GM21576 (cell line): Measurements from ENCODE around the gene CAD.

ENCODE experiments used
- ATAC-seq: cut with Tn5 transposase; IDR thresholded peaks from one replicate; pipeline ENCODE4 v1.9.1; 2021; ENCODE audit warnings: mild to moderate bottlenecking, moderate library complexity; ENCODE audit not compliant: unreplicated experiment

CAD gene

GRCh38 chr2:27275211-27276150 is 58.3 kb downstream of the CAD start, which contains the start of gene DNAJC5G:
TSS of gene DNAJC5G (plus strand) at chr2:27275433. CDS start at chr2:27276729, 1,296 bp downstream.
- ATAC-seq = no peak

GRCh38 chr2:27278010-27278409 is 60.8 kb downstream of the CAD start:
- ATAC-seq = no peak

DNA sequence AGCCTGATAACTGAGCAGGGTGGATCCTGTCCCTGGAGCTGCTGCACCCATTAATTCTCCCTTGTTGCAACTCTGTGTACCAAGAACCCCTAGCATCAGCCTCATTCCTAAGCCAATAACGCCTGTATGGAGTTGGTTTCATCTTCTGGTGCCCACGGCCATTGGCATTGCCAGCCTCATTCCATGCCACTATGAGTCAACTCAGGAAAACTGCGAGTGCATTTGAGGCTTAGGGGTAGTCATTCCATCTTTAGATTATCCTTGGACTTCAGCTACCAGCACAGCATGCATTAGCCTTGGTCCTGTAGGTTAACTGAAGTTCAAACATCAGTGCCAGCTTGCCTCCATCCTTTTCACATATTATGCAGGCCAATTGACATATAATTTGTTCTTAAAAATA is 63.7 kb downstream of the CAD start:
- no peak for ATAC-seq

DNA sequence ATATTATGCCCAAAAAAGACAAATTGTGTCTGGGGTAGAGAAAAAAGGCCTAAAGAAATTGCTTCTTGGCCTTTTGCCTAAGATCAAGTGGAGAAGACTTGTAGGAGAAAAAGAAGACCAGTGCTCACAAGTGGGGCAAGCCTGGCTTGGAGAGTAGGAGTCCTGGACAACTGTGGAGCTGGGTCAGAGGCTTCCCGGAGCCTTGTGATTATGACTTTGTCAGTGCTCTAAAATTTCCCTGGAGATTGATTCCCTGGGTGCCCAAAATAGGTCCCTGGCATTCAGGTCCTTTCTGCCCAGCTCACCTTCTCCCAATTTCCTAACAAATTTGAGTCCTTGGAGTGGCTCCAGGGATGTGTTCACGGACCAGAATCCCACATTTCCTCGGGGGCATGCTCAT is 64.3 kb downstream of the CAD start:
- no peak for ATAC-seq

DNA sequence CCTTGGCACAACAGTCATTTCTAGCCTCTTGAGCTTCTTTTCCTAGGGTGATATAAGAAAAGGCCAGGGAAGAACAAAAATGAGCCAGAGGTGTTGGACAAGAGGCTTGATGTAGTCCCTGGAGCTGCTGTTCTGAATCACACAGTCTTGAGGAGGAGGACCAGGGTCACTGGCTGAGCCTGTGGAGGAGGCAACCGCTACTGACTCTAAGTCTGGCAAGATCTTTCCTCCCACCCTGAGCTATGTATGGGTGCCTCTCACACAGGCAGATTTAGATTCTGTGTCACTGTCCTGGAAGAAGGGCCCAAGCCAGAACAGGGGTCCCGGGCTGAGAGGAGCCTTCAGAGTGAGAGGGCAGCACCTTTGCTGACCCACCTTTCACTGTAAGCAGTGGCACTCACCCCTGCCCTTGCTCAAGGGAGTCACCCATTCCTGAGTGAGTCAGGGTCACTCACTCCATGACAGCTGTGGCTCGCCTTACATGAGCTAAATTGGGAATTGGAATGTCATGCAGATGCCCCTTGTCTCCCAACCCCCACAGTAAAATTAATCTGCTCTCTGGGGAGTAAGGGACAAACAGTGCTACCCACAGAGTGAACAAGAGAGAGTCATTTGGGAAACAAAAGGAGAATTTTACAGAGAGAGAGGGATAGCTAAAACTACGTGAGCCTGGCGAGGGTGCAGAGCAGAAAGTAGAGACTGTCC is 64.8 kb downstream of the CAD start, which contains the start of gene TRIM54:
TRIM54 (plus strand) TSS at position 575 of the 705 bp plus-strand sequence. CDS start 303 bp downstream, outside the sequence.
- no peak for ATAC-seq

DNA sequence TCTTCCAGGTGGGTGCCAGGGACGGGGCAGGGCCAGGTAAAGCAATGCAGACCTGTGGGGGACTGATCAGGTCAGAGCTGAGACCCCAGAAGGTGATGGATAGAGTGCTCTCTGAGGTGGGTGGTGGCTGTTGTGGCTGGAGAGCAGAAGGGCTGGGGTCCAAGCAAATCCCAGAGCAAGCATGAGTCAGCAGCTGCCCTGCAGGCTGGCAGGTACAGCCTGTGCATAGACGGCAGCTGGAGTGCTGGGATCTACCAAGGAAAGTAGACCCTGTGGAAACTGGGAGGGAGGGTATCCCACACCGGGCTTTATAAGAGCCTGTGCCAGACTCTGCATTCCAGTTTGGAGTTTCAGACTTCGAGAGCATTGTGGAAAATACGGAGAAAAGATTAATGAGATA is 65.7 kb downstream of the CAD start:
- ATAC-seq = no peak

- ATAC-seq = no peak
Measured at GRCh38 chr2:27284996-27285395, 67.8 kb downstream of the CAD start.

- ATAC-seq = no peak
Measured at GRCh38 chr2:27285481-27285880, 68.3 kb downstream of the CAD start.

DNA sequence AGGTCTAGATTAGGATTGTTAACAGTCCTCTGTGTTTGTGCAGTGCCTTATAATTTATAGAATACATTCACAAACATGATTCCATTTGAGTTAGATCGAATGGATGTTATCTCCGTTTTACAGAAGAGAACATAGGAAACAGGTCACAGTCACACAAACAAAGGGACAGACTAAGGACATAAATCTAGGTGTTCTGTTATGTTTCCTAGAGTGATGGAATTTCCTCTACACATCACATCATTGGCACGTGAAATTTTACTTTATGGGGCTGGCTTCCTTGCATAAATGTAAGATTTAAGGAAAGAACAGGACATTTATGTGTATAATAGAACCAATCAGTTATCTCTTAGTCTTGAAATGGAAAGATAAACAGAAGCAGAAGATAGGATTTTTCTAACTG is 71.4 kb downstream of the CAD start:
- no peak for ATAC-seq

GRCh38 chr2:27290549-27290948 is 73.4 kb downstream of the CAD start:
- no peak for ATAC-seq

- ATAC-seq = no peak
Measured at GRCh38 chr2:27291865-27292264, 74.7 kb downstream of the CAD start.
